Effector memory CD4-positive, alpha-beta T cell (primary cell): ENCODE data around the gene MFGE8.

Source experiments
- DNase-seq, 3 donors: peaks; one replicate each; pipeline ENCODE4 v3.0.0-alpha.2; 2020
- H3K27ac ChIP-seq: 2 replicates; pipeline ENCODE4 v1.7.0; 2013; ENCODE audit warnings: mild to moderate bottlenecking, low read length, moderate library complexity; ENCODE audit not compliant: insufficient read depth, poor library complexity, severe bottlenecking
- H3K27me3 ChIP-seq: replicated peaks from 2 replicates; pipeline ENCODE4 v1.7.0; 2013; ENCODE audit warnings: mild to moderate bottlenecking, low read length; ENCODE audit not compliant: insufficient read depth, control insufficient read depth, poor library complexity, severe bottlenecking
- H3K36me3 ChIP-seq: 2 replicates; pipeline ENCODE4 v1.7.0; 2013; ENCODE audit warnings: mild to moderate bottlenecking, low read length, moderate library complexity; ENCODE audit not compliant: control insufficient read depth, insufficient read depth
- H3K4me1 ChIP-seq: 2 replicates; pipeline ENCODE4 v1.7.0; 2013; ENCODE audit warnings: low read length, mild to moderate bottlenecking; ENCODE audit not compliant: control insufficient read depth, insufficient read depth, poor library complexity, severe bottlenecking
- H3K4me3 ChIP-seq: 2 replicates; pipeline ENCODE4 v1.7.0; 2013; ENCODE audit warnings: low read length, low read depth, mild to moderate bottlenecking; ENCODE audit not compliant: insufficient read depth, poor library complexity, severe bottlenecking
- H3K9me3 ChIP-seq: 2 replicates; pipeline ENCODE4 v1.7.0; 2013; ENCODE audit warnings: mild to moderate bottlenecking, low read length, moderate library complexity; ENCODE audit not compliant: control insufficient read depth

The MFGE8 gene

GRCh38 chr15:88863412-88863811, 49.8 kb downstream of the MFGE8 start:
- no peaks in the 10 kb centered on the region for H3K4me1 ChIP-seq
- no peak for DNase-seq
- no peaks in the 10 kb centered on the region for H3K27me3 ChIP-seq
- no peaks in the 10 kb centered on the region for H3K9me3 ChIP-seq
- no peak overlapping the region for H3K4me3 ChIP-seq
- H3K27ac ChIP-seq: no peak overlapping the region
- peaks cover 4% of the 10 kb centered on the region for H3K36me3 ChIP-seq

DNA sequence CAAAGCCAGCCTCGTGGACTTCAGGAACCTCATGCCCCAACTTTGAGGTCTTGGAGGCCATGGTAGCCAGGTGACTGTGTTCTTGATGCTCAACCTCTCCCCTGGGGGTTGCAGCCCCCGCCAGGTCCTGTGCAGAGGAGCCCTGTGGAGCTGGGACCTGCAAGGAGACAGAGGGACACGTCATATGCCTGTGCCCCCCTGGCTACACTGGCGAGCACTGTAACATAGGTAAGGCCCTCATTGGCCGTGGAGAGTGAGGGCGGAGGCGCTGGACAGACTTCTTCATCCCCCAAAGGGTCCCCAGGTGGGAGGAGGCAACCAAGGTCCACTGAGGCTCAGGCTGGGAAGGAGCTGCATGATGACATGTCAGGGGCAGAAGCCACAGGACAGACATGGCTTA, 53.0 kb downstream of the MFGE8 start:
- no peak overlapping the region for H3K27ac ChIP-seq
- H3K27me3 ChIP-seq: no peaks in the 10 kb centered on the region
- no peak for DNase-seq
- H3K36me3 ChIP-seq: peaks cover 4% of the 10 kb centered on the region
- H3K9me3 ChIP-seq: no peaks in the 10 kb centered on the region
- no peaks in the 10 kb centered on the region for H3K4me1 ChIP-seq
- H3K4me3 ChIP-seq: no peak overlapping the region

DNA sequence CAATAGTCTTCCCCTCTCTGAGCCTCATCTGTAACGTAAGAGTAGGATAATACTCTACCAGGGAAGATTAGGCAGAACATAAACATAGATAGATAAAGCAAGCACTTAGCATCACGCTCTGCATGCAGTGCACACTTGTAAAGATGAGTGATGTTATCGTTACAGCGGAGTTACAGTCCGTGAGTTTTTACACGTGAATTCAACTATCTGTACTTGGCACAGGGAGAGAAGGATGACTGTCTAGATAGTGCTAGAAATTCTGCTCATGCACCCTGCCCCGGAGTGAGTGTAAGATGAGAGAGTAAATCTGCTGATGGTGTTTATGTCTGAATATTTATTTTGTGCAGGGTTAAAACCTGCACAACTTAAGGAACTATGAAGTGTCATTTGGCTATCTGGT, 53.6 kb downstream of the MFGE8 start:
- no peak overlapping the region for H3K27ac ChIP-seq
- H3K9me3 ChIP-seq: peaks cover 4% of the 10 kb centered on the region
- H3K27me3 ChIP-seq: no peaks in the 10 kb centered on the region
- H3K36me3 ChIP-seq: peaks cover 4% of the 10 kb centered on the region
- no peaks in the 10 kb centered on the region for H3K4me1 ChIP-seq
- DNase-seq: no peak
- H3K4me3 ChIP-seq: no peak overlapping the region

DNA sequence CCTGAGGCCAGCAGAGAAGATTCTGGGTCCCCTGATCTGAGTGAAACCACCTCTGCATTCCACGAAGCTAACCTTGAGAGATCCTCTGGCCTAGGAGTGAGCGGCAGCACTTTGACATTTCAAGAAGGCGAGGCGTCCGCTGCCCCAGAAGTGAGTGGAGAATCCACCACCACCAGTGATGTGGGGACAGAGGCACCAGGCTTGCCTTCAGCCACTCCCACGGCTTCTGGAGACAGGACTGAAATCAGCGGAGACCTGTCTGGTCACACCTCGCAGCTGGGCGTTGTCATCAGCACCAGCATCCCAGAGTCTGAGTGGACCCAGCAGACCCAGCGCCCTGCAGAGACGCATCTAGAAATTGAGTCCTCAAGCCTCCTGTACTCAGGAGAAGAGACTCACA, 54.2 kb downstream of the MFGE8 start:
- H3K9me3 ChIP-seq: peaks cover 10% of the 10 kb centered on the region
- no peak overlapping the region for H3K4me3 ChIP-seq
- no peak for DNase-seq
- peaks cover 4% of the 10 kb centered on the region for H3K36me3 ChIP-seq
- H3K27ac ChIP-seq: no peak overlapping the region
- H3K27me3 ChIP-seq: no peaks in the 10 kb centered on the region
- no peaks in the 10 kb centered on the region for H3K4me1 ChIP-seq

GRCh38 chr15:88852476-88852875, 60.7 kb downstream of the MFGE8 start:
- Histone ChIP-seq H3K9me3 (peaks cover 10% of the 10 kb centered on the region), H3K27me3 (no peaks in the 10 kb centered on the region), H3K4me1 (no peaks in the 10 kb centered on the region), H3K36me3 (no peaks in the 10 kb centered on the region), H3K4me3 (no peak overlapping the region), H3K27ac (no peak overlapping the region)
- DNase-seq: no peak

- DNase-seq: no peak
- Histone ChIP-seq H3K36me3 (no peaks in the 10 kb centered on the region), H3K9me3 (peaks cover 5% of the 10 kb centered on the region), H3K4me3 (no peak overlapping the region), H3K27me3 (no peaks in the 10 kb centered on the region), H3K4me1 (no peaks in the 10 kb centered on the region), H3K27ac (no peak overlapping the region)
Observed at GRCh38 chr15:88849376-88850072, 63.7 kb downstream of the MFGE8 start.
